Hepatocyte (in vitro differentiated cells): ENCODE data around the gene KIF5B.

ENCODE experiments used
- CTCF ChIP-seq: fragments of 200-600 bp; sonication (generic); IDR thresholded peaks from 2 replicates; pipeline ENCODE4 v1.5.1; 2016; ENCODE audit warnings: antibody characterized with exemption, mild to moderate bottlenecking; ENCODE audit not compliant: poor library complexity
- EZH2 ChIP-seq: fragments of 200-600 bp; sonication (generic); IDR thresholded peaks from 2 replicates; pipeline ENCODE4 v1.6.1; 2016; ENCODE audit warnings: antibody characterized with exemption, mild to moderate bottlenecking, borderline replicate concordance
- EZH2phosphoT487 ChIP-seq: fragments of 200-600 bp; sonication (generic); IDR thresholded peaks from one replicate; pipeline ENCODE4 v1.6.1; 2018; ENCODE audit warnings: antibody characterized with exemption, mild to moderate bottlenecking, low read depth, moderate library complexity; ENCODE audit not compliant: unreplicated experiment, severe bottlenecking

GRCh38 chr10:32046151-32046550 is 10.1 kb downstream of the KIF5B start:
- no peak for TF ChIP-seq CTCF
- TF ChIP-seq EZH2, result no peak
- no peak for TF ChIP-seq EZH2phosphoT487
